IMR-90 (cell line): ENCODE results near the gene CHPT1. TPM values are rescaled to one million over a fixed set of nuclear protein-coding genes. Genes with fewer than 3 reads are reported as not detected.

Experiments used
- ATAC-seq: fragments of 200-7000 bp; cut with Tn5 transposase; 2 replicates; pipeline ENCODE4 v1.9.1; 2020; ENCODE audit warnings: low read depth, mild to moderate bottlenecking, moderate library complexity
- BruUV-seq: library from RNA; stranded (reverse); fragments of 400-500 nt; replicated peaks from 2 replicates; lab custom pipeline; 2021; lab: Mats Ljungman, UMichigan
- CTCF ChIA-PET: fragments of 300-600 bp; formaldehyde crosslinking; extraction: SDS; loops from one replicate; lab custom pipeline; 2021; ENCODE audit warnings: antibody characterized with exemption; lab: Yijun Ruan, JAX
- POLR2A ChIA-PET: fragments of 300-600 bp; sonication (Branson Sonifier 250); formaldehyde crosslinking; loops from one replicate; lab custom pipeline; 2022; ENCODE audit warnings: antibody characterized with exemption; ENCODE audit not compliant: unreplicated experiment; lab: Charles Lee
- DNase-seq: peaks from one replicate; pipeline ENCODE4 v3.0.0; 2013
- H2AFZ ChIP-seq: replicated peaks from 2 replicates; pipeline ENCODE3; 2013; ENCODE audit warnings: low read length, mild to moderate bottlenecking; ENCODE audit not compliant: poor library complexity
- H2AK5ac ChIP-seq: 2 replicates; pipeline ENCODE4 v1.6.1; 2013; ENCODE audit warnings: low read depth, low read length, inconsistent platforms
- H2AK9ac ChIP-seq: replicated peaks from 2 replicates; pipeline ENCODE3; 2013; ENCODE audit warnings: mild to moderate bottlenecking, low read depth, low read length, moderate library complexity; ENCODE audit not compliant: poor library complexity
- H2BK120ac ChIP-seq: 2 replicates; pipeline ENCODE4 v1.6.1; 2013; ENCODE audit warnings: low read depth, low read length, inconsistent platforms
- H2BK15ac ChIP-seq: 3 replicates; pipeline ENCODE4 v1.6.1; 2013; ENCODE audit warnings: low read depth, low read length, inconsistent platforms
- H2BK20ac ChIP-seq: 2 replicates; pipeline ENCODE4 v1.6.1; 2013; ENCODE audit warnings: low read depth, mild to moderate bottlenecking, inconsistent platforms, low read length, moderate library complexity
- H2BK5ac ChIP-seq: 2 replicates; pipeline ENCODE4 v1.6.1; 2013; ENCODE audit warnings: mild to moderate bottlenecking, low read depth, low read length, inconsistent platforms; ENCODE audit not compliant: poor library complexity, severe bottlenecking
- H3K14ac ChIP-seq: replicated peaks from 2 replicates; pipeline ENCODE4 v1.6.1; 2013; ENCODE audit warnings: low read depth, low read length, inconsistent platforms
- H3K18ac ChIP-seq: 2 replicates; pipeline ENCODE4 v1.6.1; 2013; ENCODE audit warnings: low read depth, low read length, control low read depth
- H3K23ac ChIP-seq: 2 replicates; pipeline ENCODE4 v1.6.1; 2013; ENCODE audit warnings: low read depth, low read length, inconsistent platforms
- H3K27ac ChIP-seq: 2 replicates; pipeline ENCODE4 v1.5.1; 2013; ENCODE audit warnings: mild to moderate bottlenecking, control low read depth, low read length; ENCODE audit not compliant: insufficient read depth
- H3K27me3 ChIP-seq: 2 replicates; pipeline ENCODE4 v1.6.1; 2013; ENCODE audit warnings: low read length; ENCODE audit not compliant: control insufficient read depth, insufficient read depth
- H3K36me3 ChIP-seq: 2 replicates; pipeline ENCODE4 v1.6.1; 2013; ENCODE audit warnings: low read length, mixed read lengths; ENCODE audit not compliant: control insufficient read depth, insufficient read depth
- H3K4ac ChIP-seq: 2 replicates; pipeline ENCODE4 v1.6.1; 2013; ENCODE audit warnings: low read depth, low read length, inconsistent platforms
- H3K4me1 ChIP-seq: 2 replicates; pipeline ENCODE4 v1.6.1; 2013; ENCODE audit warnings: low read length, mixed read lengths; ENCODE audit not compliant: control insufficient read depth, insufficient read depth
- H3K4me2 ChIP-seq: 2 replicates; pipeline ENCODE4 v1.6.1; 2013; ENCODE audit warnings: low read depth, mild to moderate bottlenecking, control low read depth, low read length, moderate library complexity
- H3K4me3 ChIP-seq: 2 replicates; pipeline ENCODE4 v1.5.1; 2013; ENCODE audit warnings: low read depth, mild to moderate bottlenecking, control low read depth, low read length, moderate library complexity; ENCODE audit not compliant: insufficient read depth
- H3K56ac ChIP-seq: 2 replicates; pipeline ENCODE4 v1.6.1; 2013; ENCODE audit warnings: low read length, inconsistent platforms; ENCODE audit not compliant: insufficient read depth; ENCODE audit errors: extremely low read depth
- H3K79me1 ChIP-seq, 2 experiments: 2 replicates each; pipeline ENCODE4 v1.6.1; 2013; ENCODE audit warnings: low read length in 2 of 2, inconsistent platforms in 1 of 2, low read depth in 1 of 2
- H3K9ac ChIP-seq: 2 replicates; pipeline ENCODE4 v1.6.1; 2013; ENCODE audit warnings: low read depth, low read length, control low read depth
- H3K9me1 ChIP-seq: 2 replicates; pipeline ENCODE4 v1.6.1; 2013; ENCODE audit warnings: low read length, inconsistent platforms; ENCODE audit not compliant: insufficient read depth
- H3K9me3 ChIP-seq: 2 replicates; pipeline ENCODE4 v1.6.1; 2013; ENCODE audit warnings: low read length; ENCODE audit not compliant: control insufficient read depth, insufficient read depth
- H4K20me1 ChIP-seq: 2 replicates; pipeline ENCODE4 v1.6.1; 2013; ENCODE audit warnings: low read length, inconsistent platforms; ENCODE audit not compliant: insufficient read depth
- H4K5ac ChIP-seq: 2 replicates; pipeline ENCODE4 v1.6.1; 2013; ENCODE audit warnings: mild to moderate bottlenecking, low read depth, low read length, control low read depth
- H4K8ac ChIP-seq, 2 experiments: 2 replicates each; pipeline ENCODE4 v1.6.1; 2013; ENCODE audit warnings: low read depth in 2 of 2, low read length in 2 of 2, control low read depth in 1 of 2, inconsistent platforms in 1 of 2
- H4K91ac ChIP-seq: 2 replicates; pipeline ENCODE4 v1.6.1; 2013; ENCODE audit warnings: low read depth, low read length, inconsistent platforms; ENCODE audit not compliant: insufficient read depth
- CEBPB ChIP-seq: IDR thresholded peaks from 2 replicates; pipeline ENCODE4 v1.6.1; 2012; ENCODE audit warnings: low read depth, low read length, improper control_type of control experiment
- CHD1 ChIP-seq: IDR thresholded peaks from 2 replicates; pipeline ENCODE4 v1.6.1; 2012; ENCODE audit warnings: low read depth, low read length, improper control_type of control experiment
- FOS ChIP-seq: fragments of 150-350 bp; IDR thresholded peaks from 2 replicates; pipeline ENCODE4 v1.6.1; 2016; ENCODE audit warnings: low read depth, low read length
- MAFK ChIP-seq: IDR thresholded peaks from 2 replicates; pipeline ENCODE4 v1.6.1; 2012; ENCODE audit warnings: low read depth, low read length, improper control_type of control experiment
- MAZ ChIP-seq: IDR thresholded peaks from 2 replicates; pipeline ENCODE4 v1.6.1; 2012; ENCODE audit warnings: low read depth, mild to moderate bottlenecking, low read length, improper control_type of control experiment, moderate library complexity, borderline replicate concordance
- MXI1 ChIP-seq: IDR thresholded peaks from 2 replicates; pipeline ENCODE4 v1.6.1; 2012; ENCODE audit warnings: low read depth, mild to moderate bottlenecking, low read length, moderate library complexity, borderline replicate concordance
- NFE2L2 ChIP-seq: fragments of 150-350 bp; IDR thresholded peaks from 2 replicates; pipeline ENCODE4 v1.6.1; 2016; ENCODE audit warnings: low read depth, mild to moderate bottlenecking, low read length
- POLR2A ChIP-seq: IDR thresholded peaks from 2 replicates; pipeline ENCODE4 v1.6.1; 2012; ENCODE audit warnings: mild to moderate bottlenecking, low read depth, low read length
- RCOR1 ChIP-seq: IDR thresholded peaks from 2 replicates; pipeline ENCODE4 v1.6.1; 2012; ENCODE audit warnings: mild to moderate bottlenecking, low read length, improper control_type of control experiment; ENCODE audit not compliant: insufficient replicate concordance
- SMC3 ChIP-seq: fragments of 150-350 bp; IDR thresholded peaks from 2 replicates; pipeline ENCODE4 v1.6.1; 2016; ENCODE audit warnings: low read depth, mild to moderate bottlenecking, antibody characterized with exemption, low read length, moderate library complexity
- WGBS, 2 experiments: methylation state at CpG; one replicate each; pipeline versions ENCODE4 v1.1.5 to v1.1.7; 2013; ENCODE audit warnings: missing lambda C conversion rate in 2 of 2; ENCODE audit not compliant: insufficient read length in 1 of 2; ENCODE audit errors: extremely low coverage in 2 of 2; 5-methylcytosine and 5-hydroxymethylcytosine counted together
- dilution Hi-C: fragments of 300-500 bp; cut with HindIII; formaldehyde crosslinking; loops from one replicate; pipeline ENCODE4 v1.14.3; 2018; ENCODE audit warnings: low sequenced_read_pairs; ENCODE audit not compliant: unreplicated experiment
- in situ Hi-C: fragments of 300-500 bp; cut with MboI; formaldehyde crosslinking; loops from 3 replicates; pipeline ENCODE4 v1.14.3; 2019; ENCODE audit warnings: low sequenced_read_pairs, inconsistent platforms, mixed read lengths
- intact Hi-C: fragments of 100-400 bp; cut with micrococcal nuclease; formaldehyde crosslinking; loops from 2 replicates; pipeline ENCODE4 v1.10.0; 2022
- polyA plus RNA-seq, 3 experiments: library from polyadenylated mRNA; depleted of rRNA; stranded (reverse); fragments of >200 nt; gene quantifications; 2 replicates each; pipeline ENCODE4 v1.2.3, GENCODE V29; 2012; ENCODE audit warnings: low replicate concordance in 1 of 3
- total RNA-seq: library from RNA; depleted of rRNA; stranded (reverse); fragments of >200 nt; gene quantifications from 2 replicates; pipeline ENCODE4 v1.2.3, GENCODE V29; 2012
- TF ChIP-seq, protein P1 (sequence below): fragments of 150-350 bp; IDR thresholded peaks from 2 replicates; pipeline ENCODE4 v1.6.1; 2017; ENCODE audit warnings: mild to moderate bottlenecking, antibody characterized with exemption, low read length, low read depth
- TF ChIP-seq, protein P2 (sequence below): conservative IDR thresholded peaks from 2 replicates; pipeline ENCODE4 v1.5.1; 2012; ENCODE audit warnings: mild to moderate bottlenecking, low read depth, low read length, improper control_type of control experiment

Gene CHPT1
- total and polyA plus RNA-seq, 2 of the 4 experiments (the other 2 are of a cell fraction) = 8.1 to 11.7 TPM

DNA sequence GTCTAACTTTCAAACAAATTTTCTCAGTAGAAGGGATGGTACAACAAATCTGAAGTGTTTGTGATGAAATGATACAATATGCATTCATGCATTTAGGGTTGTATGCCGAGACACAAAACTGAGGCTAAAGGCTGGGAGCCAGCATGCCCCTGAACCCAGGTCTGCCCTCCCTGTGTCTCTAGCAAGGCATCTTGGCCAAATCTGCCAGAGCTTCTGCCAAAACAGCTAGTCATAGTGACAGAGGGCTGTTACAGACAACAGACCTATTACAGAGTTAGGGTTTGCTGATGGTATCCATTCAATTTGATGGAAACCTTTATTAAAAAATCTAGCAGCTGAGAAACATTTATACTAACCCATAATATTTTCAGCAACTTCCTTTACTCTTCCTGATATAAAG is 11.3 kb upstream of the CHPT1 start:
- no peak overlapping the region for H2AK9ac ChIP-seq
- no peak overlapping the region for H3K4me2 ChIP-seq
- H2BK15ac ChIP-seq = no peak overlapping the region
- no peak overlapping the region for H3K4me3 ChIP-seq
- no peak overlapping the region for H2AK5ac ChIP-seq
- no peaks in the 10 kb centered on the region for H3K9me3 ChIP-seq
- no peaks in the 10 kb centered on the region for H3K36me3 ChIP-seq
- no peak for TF ChIP-seq CHD1
- no peak for TF ChIP-seq CEBPB
- TF ChIP-seq RCOR1 = no peak
- no peak for TF ChIP-seq SMC3
- TF ChIP-seq NFE2L2 = no peak
- TF ChIP-seq, protein P1, sequence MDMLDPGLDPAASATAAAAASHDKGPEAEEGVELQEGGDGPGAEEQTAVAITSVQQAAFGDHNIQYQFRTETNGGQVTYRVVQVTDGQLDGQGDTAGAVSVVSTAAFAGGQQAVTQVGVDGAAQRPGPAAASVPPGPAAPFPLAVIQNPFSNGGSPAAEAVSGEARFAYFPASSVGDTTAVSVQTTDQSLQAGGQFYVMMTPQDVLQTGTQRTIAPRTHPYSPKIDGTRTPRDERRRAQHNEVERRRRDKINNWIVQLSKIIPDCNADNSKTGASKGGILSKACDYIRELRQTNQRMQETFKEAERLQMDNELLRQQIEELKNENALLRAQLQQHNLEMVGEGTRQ = no peak
- TF ChIP-seq MAFK = no peak
- TF ChIP-seq MAZ = no peak
- no peak for TF ChIP-seq FOS
- no peak for TF ChIP-seq POLR2A
- TF ChIP-seq MXI1 = no peak
- TF ChIP-seq, protein P2, sequence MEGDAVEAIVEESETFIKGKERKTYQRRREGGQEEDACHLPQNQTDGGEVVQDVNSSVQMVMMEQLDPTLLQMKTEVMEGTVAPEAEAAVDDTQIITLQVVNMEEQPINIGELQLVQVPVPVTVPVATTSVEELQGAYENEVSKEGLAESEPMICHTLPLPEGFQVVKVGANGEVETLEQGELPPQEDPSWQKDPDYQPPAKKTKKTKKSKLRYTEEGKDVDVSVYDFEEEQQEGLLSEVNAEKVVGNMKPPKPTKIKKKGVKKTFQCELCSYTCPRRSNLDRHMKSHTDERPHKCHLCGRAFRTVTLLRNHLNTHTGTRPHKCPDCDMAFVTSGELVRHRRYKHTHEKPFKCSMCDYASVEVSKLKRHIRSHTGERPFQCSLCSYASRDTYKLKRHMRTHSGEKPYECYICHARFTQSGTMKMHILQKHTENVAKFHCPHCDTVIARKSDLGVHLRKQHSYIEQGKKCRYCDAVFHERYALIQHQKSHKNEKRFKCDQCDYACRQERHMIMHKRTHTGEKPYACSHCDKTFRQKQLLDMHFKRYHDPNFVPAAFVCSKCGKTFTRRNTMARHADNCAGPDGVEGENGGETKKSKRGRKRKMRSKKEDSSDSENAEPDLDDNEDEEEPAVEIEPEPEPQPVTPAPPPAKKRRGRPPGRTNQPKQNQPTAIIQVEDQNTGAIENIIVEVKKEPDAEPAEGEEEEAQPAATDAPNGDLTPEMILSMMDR = no peak
- BruUV-seq = no TSS peak
- H3K56ac ChIP-seq = no peak overlapping the region
- H3K27ac ChIP-seq = no peak overlapping the region
- no peak overlapping the region for H3K23ac ChIP-seq
- no peak overlapping the region for H3K9ac ChIP-seq
- CTCF ChIA-PET = no interaction called here
- no peaks in the 10 kb centered on the region for H3K9me1 ChIP-seq
- WGBS, 2 experiments = no CpG with 5 or more reads among the region's 1 CpG
- H2BK20ac ChIP-seq = no peak overlapping the region
- ATAC-seq = no peak
- H4K91ac ChIP-seq = no peak overlapping the region
- H3K4ac ChIP-seq = no peak overlapping the region
- no peaks in the 10 kb centered on the region for H3K4me1 ChIP-seq
- H4K8ac ChIP-seq = no peak overlapping the region
- in situ Hi-C loops = no loop called here
- intact Hi-C loops = no loop called here
- H2AFZ ChIP-seq = no peak overlapping the region
- no peaks in the 10 kb centered on the region for H3K79me1 ChIP-seq
- dilution Hi-C loops = no loop called here
- H3K14ac ChIP-seq = no peak overlapping the region
- H4K20me1 ChIP-seq = no peaks in the 10 kb centered on the region
- peaks cover 1% of the 10 kb centered on the region; the same call in 1 of the 2 replicates for H3K27me3 ChIP-seq
- POLR2A ChIA-PET = no interaction called here
- no peak overlapping the region for H3K18ac ChIP-seq
- H4K5ac ChIP-seq = no peak overlapping the region
- H2BK5ac ChIP-seq = no peak overlapping the region
- no peak overlapping the region for H2BK120ac ChIP-seq
- no peak for DNase-seq
